Peyer's patch (tissue), 4 donors: Measurements from ENCODE around the gene SMIM15.

Experiments used
- POLR2A ChIP-seq, 2 donors: fragments of 450-650 bp; IDR thresholded peaks; one replicate each; pipeline ENCODE4 v1.5.1; 2017; ENCODE audit warnings: antibody characterized with exemption in 2 of 2, mild to moderate bottlenecking in 2 of 2, moderate library complexity in 2 of 2
- TF ChIP-seq, protein P1 (sequence below), 6 experiments: fragments of 450-650 bp in 4 of 6; fragments of 200-600 bp in 2 of 6; sonication (generic) in 1 of 6; IDR thresholded peaks; one replicate each; pipeline ENCODE4 v1.5.1; 2017 to 2019; ENCODE audit warnings: antibody characterized with exemption in 6 of 6, mild to moderate bottlenecking in 3 of 6, moderate library complexity in 1 of 6

DNA sequence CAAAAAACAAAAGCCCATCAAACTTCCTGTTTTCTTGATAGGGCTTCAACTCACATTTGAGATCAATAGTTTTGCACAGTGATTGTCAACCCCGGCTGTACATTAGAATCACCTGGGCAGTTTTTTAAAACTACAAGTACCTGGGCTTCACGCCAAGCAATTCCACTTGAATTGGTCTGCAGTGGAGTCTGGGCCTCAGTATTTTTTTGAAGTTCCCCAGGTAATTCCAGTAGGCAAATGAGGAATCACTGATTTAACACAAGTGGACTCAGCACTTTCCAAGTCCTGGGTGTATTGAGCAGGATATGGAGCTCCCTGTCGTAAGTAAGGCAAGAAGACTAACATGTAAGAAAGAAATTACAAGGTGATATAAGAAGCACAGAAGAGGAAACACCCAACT, 14.8 kb upstream of the SMIM15 start:
- TF ChIP-seq POLR2A (IDR thresholded peaks at IDR 0.05): no peak
- TF ChIP-seq, protein P1, sequence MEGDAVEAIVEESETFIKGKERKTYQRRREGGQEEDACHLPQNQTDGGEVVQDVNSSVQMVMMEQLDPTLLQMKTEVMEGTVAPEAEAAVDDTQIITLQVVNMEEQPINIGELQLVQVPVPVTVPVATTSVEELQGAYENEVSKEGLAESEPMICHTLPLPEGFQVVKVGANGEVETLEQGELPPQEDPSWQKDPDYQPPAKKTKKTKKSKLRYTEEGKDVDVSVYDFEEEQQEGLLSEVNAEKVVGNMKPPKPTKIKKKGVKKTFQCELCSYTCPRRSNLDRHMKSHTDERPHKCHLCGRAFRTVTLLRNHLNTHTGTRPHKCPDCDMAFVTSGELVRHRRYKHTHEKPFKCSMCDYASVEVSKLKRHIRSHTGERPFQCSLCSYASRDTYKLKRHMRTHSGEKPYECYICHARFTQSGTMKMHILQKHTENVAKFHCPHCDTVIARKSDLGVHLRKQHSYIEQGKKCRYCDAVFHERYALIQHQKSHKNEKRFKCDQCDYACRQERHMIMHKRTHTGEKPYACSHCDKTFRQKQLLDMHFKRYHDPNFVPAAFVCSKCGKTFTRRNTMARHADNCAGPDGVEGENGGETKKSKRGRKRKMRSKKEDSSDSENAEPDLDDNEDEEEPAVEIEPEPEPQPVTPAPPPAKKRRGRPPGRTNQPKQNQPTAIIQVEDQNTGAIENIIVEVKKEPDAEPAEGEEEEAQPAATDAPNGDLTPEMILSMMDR (IDR thresholded peaks at IDR 0.05): no peak
